Mucosa of gallbladder (tissue), 1 donor: ENCODE data around the gene TNS3. TPM values are rescaled to one million over a fixed set of nuclear protein-coding genes. Genes with fewer than 3 reads are reported as not detected.

Experiments
- DNase-seq: peaks from one replicate; pipeline ENCODE4 v3.0.0-alpha.2; 2020; ENCODE audit warnings: low spot score
- total RNA-seq: library from RNA; stranded (reverse); gene quantifications from one replicate; pipeline ENCODE4 v1.2.1, GENCODE V29; 2021
- donor health status: DM: no; HTN: no; CAD: no.

The TNS3 gene
- total RNA-seq, 1 donor from 2014 or later: 97.2 TPM

DNA sequence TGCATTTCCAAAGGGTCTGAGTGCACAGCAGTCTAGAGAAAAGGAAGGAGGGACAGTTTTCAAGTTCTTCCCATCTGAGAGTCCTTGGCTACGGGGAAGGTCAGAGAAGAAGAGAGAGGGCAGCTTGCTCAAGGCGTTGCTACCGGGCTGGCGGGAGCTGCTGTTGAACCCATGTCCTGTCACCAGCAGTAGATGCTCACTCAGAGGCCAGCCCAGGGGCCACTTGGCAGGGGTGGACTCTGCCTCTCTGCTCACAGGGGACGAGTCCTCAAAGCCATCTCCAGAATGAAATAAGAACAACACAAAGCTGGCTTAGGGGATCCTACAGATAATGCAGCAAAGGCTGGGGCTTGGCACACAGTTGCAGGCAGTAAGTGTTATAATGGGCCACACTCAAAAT, 231.5 kb downstream of the TNS3 start:
- DNase-seq: no peak

DNA sequence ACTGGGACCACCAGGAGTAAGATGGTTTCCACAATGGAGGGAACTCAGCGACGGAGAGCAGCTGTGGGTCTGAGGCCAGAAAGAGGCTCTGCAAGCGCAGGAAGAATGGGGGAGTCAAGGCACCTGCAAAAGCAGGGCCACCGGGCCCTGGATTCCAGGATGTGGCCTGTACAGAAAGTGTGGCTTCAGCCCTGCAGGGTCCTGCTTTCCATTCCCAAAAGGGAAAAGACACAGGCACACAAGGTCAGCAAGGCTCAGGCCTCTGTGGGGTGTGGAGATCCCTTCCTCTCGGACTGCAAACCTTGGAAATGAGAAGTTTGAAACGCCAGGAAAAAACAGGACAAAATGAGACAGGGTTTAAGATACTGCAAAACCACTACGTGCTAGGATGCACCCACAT, 232.5 kb downstream of the TNS3 start:
- no peak for DNase-seq

DNA sequence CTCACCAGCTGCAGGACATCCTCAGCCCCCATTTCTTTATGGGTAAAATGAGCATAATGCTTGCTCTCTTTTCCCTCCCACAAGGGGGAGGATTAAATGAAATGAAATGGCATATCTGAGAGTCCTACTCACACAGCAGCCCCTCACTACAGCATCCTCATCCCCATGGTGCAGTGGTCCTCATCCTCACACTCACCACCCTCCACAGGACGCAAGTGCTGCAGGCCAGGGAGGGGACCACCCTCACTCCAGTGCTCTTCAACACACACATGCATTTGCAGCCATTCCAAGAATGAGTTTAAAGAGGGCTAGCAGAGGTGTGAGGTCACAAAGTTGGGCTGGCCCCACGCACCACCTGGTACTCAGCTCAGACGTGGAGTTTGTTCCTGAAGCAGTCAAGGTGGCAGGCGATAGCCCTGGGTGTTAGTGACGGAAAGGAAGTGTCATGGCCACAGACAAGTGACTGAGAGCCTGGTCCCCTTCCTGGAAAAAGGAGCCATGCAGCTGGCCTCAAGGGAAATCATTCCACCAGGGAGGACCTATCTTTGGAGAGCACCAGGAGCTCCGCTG, 234.0 kb downstream of the TNS3 start:
- DNase-seq: no peak

DNA sequence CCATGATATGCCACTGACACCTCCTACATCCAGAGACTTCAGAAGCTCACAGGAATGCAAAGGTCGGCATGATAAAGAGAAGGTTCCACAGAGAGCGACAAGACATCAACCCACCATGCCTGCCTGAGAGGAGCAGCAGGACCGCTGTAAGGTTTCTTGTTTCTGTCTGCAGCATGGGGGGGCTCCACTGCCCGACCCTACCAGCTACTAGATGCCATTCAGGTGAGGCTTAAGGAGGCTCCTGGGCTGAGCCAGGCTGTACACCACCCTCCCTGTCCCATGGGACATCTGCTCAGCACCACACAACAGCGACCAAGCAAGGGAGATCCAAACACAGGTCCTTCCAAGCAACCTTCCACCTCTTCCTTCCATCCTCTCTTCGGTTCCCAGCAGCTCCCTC, 234.6 kb downstream of the TNS3 start:
- DNase-seq: no peak

DNA sequence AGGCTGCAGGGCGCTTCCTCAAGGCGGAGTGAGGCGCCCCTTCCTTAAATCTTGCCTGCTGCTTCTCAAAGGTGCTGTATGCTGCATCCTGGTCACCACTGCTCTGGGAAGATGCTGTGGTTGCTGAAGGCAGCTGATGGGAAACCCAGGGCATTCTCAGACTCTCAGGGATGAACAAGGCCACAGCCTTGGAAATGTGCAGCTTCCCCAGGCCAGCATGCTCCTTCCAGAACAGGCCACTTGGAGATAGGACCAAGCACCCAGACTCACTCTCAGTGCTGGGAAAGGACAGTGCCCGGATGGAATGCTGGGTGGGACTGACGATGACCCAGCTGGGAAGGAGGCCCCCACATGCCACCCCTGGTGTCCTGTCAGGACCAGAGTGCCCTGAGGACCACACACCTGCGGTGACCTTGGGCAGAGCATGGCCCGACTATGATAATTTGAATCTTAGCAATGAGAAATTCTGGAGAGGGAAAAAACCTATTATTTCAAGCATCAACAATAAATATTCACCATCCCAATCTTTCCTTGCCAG, 235.5 kb downstream of the TNS3 start:
- no peak for DNase-seq

DNA sequence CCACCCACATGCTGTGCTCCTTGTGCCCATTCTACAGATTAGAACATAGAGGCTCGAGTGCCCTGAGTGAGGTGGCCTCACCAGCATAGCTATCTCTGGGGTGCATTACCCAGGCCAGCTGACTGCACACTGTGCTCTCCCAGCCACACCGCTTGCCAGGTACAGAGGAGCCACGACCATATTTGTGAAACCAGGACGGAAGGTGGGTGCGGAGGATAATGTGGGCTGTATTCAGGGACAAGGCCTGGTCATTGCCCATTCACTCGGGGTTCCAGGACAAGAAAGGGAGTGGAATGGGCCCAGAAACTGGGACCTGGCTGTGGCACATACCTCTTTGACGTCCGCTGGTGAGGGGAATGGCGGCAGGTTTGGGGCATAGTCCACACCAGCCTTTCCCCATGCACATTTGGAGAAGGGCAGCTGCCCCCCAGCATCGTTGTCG, 236.0 kb downstream of the TNS3 start:
- no peak for DNase-seq

DNA sequence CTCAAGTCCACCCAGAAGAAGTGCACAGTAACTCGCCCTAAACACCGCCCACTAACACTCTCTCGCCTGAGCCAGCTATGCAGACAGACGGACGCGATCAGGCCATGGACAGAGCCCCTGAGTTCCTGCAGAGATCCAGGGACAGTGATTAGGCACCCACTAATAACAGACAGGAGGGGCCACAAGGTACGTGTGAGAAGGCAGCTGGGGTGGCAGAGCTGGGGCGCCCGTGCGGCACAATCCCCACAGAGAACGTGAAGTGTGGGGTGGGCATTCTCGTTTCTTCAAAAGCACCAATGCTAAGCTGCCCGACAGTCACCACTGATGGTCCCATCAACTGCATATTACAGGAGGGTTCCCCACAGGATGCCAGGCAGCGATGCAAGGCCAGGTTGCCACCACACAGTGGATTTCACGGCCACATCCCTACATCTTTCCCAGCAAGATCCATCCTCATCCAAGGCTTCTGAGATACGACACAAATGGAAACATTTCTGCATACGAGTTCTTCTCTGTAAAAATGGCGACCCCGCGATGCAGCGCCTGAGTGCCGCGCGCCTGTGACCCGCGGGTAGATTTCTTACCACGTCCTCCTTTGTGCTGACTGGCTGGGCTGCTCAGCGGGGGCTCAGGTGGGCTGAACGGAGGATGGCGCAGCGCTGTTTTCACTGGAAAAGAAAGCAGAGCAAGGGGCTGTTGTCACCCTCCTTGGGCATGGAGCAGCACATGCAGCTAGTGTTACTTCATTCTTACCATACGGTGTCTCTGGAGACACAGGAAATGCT, 237.5 kb downstream of the TNS3 start:
- no peak for DNase-seq

DNA sequence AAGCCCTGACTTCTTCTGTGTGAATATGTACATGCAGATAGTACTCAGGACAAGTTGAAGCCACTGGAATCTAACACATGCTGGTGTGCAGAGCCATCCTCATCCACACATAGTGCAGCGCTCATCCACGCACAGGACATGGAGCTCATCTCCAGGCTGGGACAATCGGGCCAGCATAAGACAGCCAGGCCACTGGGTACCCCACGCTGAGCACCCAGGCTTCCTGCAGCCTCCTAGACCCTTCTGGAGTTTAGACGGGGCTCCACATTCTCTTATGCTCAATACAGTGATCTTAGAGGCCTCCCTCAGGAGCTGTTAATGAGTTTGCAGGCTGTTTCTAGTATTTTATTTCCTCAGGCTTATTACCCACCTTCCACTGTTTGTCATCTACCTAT, 238.9 kb downstream of the TNS3 start:
- DNase-seq: no peak

DNA sequence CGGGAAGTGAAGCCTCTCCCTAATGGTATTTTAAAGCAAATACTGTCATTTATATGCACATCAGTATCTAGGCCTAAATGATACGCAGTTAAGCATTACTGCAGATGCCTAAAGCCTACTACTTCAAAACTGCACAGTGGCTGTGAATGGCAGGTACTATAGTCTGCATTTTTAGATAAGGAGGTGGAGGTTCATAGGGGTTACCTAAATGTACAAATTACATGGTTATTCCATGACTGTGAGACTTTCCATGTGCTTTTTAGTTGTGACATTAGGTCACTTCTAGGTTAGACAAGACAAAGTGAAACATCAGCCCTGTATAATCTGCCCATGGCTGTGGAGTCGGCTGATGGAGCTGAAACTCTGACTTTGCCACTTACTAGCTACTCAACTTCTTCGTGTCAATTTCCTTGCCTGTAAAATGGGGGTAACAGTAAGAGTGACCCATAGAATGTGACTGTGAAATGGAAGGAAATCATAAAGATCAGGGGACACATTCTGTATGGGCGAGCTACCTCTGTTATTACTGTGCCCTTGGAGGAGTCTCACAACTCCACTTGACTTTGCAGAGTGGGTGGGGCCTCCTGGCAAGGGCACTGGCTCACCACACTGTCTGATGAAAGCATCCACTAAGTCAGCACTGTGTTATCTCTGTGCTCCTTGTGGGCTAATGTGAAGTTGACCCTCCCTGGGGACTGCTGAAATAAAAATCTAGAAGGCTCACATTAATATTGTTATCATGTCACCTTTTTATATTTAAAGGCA, 239.4 kb downstream of the TNS3 start:
- no peak for DNase-seq

DNA sequence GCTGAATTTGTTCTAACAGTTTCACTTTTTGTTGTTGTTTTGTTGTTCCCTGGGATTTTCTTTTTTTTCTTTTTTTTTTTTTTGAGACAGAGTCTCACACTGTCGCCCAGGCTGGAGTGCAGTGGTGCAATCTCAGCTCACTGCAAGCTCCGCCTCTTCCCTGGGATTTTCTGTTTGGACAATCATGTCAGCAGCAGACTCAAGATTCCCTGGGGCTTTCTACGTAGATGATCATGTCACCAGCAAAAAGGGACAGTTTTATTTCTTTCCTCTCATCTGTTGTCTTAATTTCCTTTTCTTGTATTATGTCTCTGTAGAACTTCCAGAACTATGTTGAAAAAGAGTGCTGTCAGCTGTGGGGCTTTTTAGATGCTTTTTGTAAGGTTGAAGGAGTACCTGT, 241.4 kb downstream of the TNS3 start:
- no peak for DNase-seq

DNA sequence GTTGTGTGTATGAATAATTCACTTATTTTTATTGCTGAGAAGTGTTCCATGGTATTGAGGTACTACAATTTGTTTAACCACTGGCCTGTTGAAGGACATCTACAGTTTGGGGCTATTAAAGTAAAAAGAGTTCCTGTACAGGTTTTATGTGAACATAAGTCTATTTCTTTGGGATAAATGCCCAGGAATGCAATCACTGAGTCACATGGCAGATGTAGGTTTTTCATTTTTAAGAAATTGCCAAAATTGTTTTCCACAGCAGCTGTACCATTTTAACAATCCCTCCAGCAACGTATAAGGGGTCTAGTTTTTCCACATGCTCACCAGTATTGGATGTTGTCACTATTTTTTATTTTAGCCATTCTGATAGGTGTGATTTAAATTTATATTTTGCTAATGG, 243.9 kb downstream of the TNS3 start:
- DNase-seq: no peak

DNA sequence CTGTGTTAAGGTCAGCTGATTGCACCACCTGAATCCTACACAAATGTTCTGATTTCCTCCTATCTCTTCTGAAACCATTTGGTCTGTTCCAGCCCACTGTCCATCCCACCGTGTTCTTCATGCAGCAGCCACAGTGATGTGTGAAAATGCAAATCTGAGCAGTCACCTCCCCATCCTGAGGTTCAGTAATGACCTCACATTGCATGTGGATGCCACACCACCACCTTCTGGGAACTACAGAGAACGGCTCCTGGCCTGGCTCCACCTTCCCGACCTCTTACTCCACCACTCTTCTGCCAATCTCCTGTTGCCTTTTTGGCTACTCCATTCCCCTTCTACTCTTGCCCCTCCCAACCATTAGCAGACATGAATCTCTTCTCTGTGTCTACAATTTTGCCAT, 244.4 kb downstream of the TNS3 start:
- no peak for DNase-seq

DNA sequence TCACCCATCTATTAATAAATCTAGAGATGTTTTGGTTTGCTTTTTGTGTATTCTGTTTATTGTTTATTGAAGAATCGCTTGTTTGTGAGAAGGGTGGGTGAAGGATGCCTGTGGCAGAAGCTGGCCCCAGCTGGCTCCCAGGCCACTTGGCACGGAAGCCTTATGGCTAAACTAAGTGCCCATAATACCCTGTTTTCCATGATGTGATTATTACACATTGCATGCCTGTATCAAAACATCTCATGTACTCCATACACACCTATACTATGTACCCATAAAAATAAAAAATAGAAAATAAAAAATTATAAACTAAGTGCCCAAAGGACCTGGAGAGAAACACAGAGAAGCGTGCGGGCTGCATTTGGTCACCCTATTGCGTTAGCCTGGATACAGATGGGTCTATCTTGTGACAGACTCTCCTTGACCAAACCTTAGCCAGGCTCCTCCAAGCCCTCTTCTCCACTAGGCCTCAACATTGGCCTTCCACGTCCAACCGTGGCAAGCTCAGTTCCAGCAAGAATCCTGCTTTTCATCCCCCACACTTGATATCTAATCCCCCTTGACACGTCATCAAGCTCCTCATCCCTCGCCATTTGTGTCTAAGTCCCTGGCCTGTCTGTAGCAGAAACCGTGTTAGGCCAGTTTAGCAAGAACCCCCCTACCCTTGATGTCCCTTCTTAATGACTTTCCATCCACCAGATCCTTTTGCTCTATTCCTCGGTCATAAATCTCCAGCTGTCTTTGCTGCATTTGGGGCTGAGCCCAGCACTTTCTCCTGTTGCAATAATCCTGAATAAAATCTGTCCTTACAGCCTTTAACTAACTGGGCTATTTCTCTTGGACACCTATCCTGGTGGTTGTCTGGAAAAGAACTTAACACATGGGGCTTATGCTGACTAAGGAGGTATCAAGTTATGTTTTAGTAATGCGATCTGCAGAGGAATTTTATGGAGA, 245.2 kb downstream of the TNS3 start:
- DNase-seq: no peak

DNA sequence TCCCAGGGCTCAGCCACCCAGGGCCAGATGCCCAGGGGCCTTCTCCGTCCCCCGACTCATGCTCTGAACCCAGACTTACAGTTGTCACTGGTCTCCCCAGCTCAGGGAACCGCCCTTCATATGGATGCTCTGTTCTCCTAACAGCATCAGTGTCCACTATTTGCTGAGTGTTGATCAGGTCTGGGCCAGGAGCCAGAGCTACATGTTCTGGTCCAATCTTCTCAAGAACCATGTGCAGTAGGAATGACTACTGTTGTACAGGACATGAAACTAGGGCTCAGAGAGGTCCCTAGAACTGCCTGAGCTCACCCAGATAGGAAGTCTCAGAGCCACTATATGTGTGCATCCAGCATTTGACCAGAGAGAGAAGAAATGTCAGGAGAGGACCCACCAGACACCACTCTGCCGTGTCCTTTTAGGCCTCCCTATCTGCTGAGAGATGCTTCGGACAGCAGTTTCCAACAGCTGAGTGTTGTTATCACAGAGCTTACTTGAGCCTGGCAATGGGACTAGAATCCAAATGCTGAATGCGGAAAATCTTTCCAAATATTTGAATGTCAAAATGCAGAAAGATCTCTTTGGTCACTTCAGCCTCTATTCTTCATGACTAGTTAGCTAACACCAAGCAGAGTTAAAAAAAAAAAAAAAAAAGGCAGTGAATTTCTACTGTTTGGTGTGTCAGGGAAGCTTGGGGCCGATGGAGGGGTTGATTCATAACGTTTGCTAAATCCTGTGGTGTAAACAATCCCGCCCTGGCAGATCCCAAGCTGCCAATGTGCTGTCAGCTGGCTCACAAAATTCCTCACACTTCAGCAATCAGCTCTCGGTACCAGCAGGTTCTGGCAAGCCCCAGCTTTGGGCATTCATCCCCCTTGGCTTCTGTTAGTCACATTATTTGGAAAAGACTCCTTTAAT, 246.1 kb downstream of the TNS3 start:
- no peak for DNase-seq

DNA sequence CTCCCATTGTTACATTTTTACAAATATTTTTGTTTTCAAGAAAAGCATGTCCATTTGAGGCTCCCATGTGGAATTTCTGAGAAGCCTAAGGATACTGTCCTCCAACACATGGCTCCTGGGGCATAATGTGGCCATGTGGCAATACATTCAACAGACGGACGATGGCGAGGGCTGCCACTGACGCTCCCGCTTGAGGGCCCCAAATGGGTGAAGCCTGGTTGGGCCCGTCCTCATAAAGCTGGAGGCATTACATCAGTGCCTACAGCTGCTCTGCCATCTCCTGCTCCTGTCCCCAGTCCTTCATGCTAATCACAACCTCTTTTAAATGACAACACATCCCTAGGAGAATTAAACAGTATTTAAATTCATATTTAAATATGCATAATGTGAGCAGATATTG, 246.8 kb downstream of the TNS3 start:
- DNase-seq: no peak

DNA sequence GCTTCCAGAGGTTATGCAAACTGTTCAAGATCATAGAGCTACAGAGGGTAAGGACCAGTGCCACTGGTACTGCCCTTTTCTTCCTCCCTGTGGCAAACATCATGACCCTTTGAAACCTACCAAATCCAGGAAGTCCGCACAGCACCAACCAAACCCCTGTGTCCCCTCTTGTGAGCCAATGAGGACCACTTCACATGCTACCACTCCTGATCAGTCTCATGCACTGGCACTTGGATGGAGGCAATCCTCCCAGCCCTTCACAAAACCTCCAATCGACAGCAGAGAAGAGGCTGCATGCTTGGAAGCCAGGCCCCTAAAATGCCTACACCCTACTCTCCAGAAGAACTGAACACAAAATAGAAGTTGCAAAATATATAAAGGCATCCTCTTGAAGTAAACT, 248.0 kb downstream of the TNS3 start:
- DNase-seq: no peak

DNA sequence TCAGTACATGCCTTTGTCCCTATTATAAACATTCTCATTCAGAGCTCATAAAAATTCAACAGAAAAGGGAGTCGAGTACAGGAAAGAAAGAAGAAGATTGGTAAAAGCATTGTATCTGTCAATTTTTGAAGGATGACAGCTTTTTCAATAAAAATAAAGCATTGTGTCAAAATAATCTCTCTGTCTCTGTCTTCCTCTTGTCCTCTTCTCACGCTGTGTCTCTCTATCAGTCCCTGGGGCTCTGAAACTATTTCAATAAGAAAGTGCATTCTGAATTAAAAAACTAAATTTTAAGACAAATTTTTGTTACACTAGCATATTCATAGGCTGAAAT, 248.4 kb downstream of the TNS3 start:
- DNase-seq: no peak

DNA sequence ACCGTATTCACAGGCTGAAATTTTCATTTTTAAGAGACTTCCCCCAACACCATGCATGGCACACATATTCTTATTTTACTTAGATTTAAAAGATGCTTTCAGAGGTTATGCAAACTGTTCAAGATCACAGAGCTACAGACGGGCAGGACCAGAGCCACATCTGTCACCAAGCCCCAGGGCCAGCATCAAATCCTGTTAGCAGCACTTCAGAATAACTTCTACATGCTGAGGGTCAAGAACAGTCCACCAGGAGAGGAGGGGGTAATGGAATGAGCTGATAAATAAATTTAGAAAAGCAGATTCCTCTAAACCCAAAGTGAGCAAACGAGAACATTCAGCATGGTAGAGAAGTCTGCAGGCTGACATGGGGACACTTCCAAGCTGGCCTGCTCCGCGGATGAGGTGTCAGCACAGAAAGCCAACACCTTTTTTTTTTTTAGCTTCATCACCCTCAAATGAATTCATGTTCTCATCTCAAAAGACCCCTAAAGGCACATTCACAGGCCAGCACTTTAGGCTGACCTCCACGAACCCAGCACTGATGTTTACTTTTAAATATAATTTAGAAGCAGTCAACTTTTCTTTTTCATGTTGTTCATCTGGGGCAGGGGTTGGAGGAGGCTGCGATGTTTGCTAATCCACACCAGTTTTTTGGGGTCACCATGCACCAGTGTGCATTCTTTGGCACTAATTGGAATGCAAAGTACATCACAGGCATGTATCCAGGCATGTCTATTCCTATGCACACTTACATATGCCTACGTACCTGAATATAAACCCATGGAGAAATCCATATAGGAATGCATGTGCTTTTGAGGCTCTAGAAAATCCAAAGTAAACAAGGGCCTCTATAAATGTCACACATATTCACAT, 249.0 kb downstream of the TNS3 start:
- DNase-seq: no peak

DNA sequence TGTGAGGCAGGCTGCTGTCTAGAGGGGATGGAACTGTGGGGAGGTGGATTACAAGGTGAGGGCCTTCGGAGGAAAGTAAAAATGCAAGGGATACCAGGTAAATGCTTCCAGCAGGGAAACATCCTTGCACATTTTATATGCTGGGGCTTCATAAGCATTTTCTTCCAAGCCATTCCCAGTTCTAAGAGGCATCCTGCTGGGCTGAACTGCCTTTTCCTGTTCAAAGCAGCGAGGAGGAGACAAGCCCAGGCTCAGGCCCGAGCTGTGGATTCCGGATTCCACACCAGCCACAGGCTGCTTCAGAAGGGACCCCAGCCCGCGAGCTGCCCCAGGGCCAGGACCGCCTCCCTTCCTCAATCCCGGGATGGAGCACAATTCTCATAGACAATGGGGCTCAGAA, 249.7 kb downstream of the TNS3 start:
- DNase-seq: no peak

DNA sequence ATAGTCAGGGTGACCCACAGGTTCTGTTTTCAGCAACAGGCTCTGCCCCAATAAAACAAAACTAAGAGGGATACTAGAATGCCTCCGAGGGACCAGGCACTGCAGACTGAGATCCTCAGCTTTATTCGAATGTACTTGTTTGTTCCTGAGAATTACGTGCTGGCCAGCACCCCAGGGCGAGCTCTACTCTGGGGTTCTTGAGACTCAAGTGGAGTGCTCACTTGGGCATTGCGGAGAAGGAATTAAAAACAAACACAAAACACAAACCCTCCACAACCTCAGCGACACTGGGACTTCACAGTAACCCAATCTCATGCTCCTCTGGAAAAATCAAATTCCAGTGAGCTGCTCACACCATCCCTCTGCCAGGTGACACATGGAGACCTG, 250.7 kb downstream of the TNS3 start:
- no peak for DNase-seq
